Gastrocnemius medialis (tissue), 4 donors: ENCODE measurements around the gene PTGES3L. TPM values are rescaled to one million over a fixed set of nuclear protein-coding genes. Genes with fewer than 3 reads are reported as not detected.

Experiments
- ATAC-seq, 2 donors: fragments of 150-250 bp; one replicate each; pipeline ENCODE4 v1.9.1; 2016
- DNase-seq, 2 donors: peaks; one replicate each; pipeline ENCODE4 v3.0.0-alpha.2; 2019
- H3K27ac ChIP-seq, 4 donors: fragments of 200-600 bp; sonication (generic); 1 replicate in 1 of 4; 2 replicates in 3 of 4; pipeline ENCODE4 v1.5.1; 2016 to 2018; ENCODE audit warnings: mild to moderate bottlenecking in 2 of 4, moderate library complexity in 1 of 4
- H3K27me3 ChIP-seq, 3 donors: fragments of 200-600 bp; sonication (generic) in 2 of 3; 1 replicate in 1 of 3; 2 replicates in 2 of 3; pipeline versions ENCODE4 v1.5.1 to v1.6.0; 2016 to 2019; ENCODE audit warnings: mild to moderate bottlenecking in 1 of 3, moderate library complexity in 1 of 3
- H3K36me3 ChIP-seq, 2 donors: fragments of 200-600 bp; sonication (generic) in 1 of 2; one replicate each; pipeline ENCODE4 v1.5.1; 2017 to 2018
- H3K4me1 ChIP-seq, 2 donors: fragments of 200-600 bp; sonication (generic) in 1 of 2; one replicate each; pipeline ENCODE4 v1.5.1; 2016 to 2017; ENCODE audit warnings: mild to moderate bottlenecking in 2 of 2
- H3K4me3 ChIP-seq, 4 donors: fragments of 200-600 bp; sonication (generic) in 3 of 4; 1 replicate in 1 of 4; 2 replicates in 3 of 4; pipeline ENCODE4 v1.5.1; 2016 to 2019; ENCODE audit warnings: mild to moderate bottlenecking in 2 of 4
- H3K9me3 ChIP-seq, 3 donors: fragments of 200-600 bp; sonication (generic) in 2 of 3; 1 replicate in 1 of 3; 2 replicates in 2 of 3; pipeline ENCODE4 v1.5.1; 2016 to 2019
- CTCF ChIP-seq, 5 experiments: fragments of 450-650 bp in 3 of 5; fragments of 200-600 bp in 2 of 5; sonication (generic) in 2 of 5; IDR thresholded peaks in 4 of 5; conservative IDR thresholded peaks in 1 of 5; 1 replicate in 4 of 5; 2 replicates in 1 of 5; pipeline ENCODE4 v1.5.1; 2016 to 2019; ENCODE audit warnings: antibody characterized with exemption in 5 of 5, mild to moderate bottlenecking in 3 of 5, moderate library complexity in 3 of 5
- POLR2A ChIP-seq, 2 donors: fragments of 450-650 bp; IDR thresholded peaks; one replicate each; pipeline ENCODE4 v1.6.1; 2017; ENCODE audit warnings: antibody characterized with exemption in 2 of 2, mild to moderate bottlenecking in 2 of 2, moderate library complexity in 2 of 2
- in situ Hi-C, 4 donors: fragments of 200-750 bp; cut with MboI; loops; one replicate each; pipeline versions ENCODE4 v1.15.0 to v1.8.0; 2017; ENCODE audit warnings: low sequenced_read_pairs in 4 of 4
- intact Hi-C: fragments of 100-400 bp; cut with DNase I; formaldehyde crosslinking; loops from one replicate; pipeline ENCODE4 v1.15.1; 2023; ENCODE audit warnings: low total_unique reads
- total RNA-seq, 4 donors: library from RNA; depleted of rRNA; stranded (reverse); fragments of >200 nt; gene quantifications; one replicate each; pipeline versions ENCODE4 v1.1.0 to v1.2.3, GENCODE V29; 2016

The PTGES3L gene
- total RNA-seq, 4 donors from 2014 or later = 29.1 to 68.3 (median 31.0) TPM

GRCh38 chr17:43014020-43014648 lies 34.3 kb upstream of the PTGES3L start:
- ATAC-seq (no peak), DNase-seq (no peak)
- Histone ChIP-seq H3K4me3 (no peak overlapping the region), H3K4me1 (peaks cover 8 to 15% of the 10 kb centered on the region in 2 donors), H3K9me3 (no peaks in the 10 kb centered on the region), H3K27me3 (no peaks in the 10 kb centered on the region), H3K27ac (peak overlapping the region; percentile 65 to 78 (median 70)), H3K36me3 (peaks cover 0 to 9% of the 10 kb centered on the region in 2 donors)
- TF ChIP-seq POLR2A (IDR thresholded peaks at IDR 0.05) = no peak
- TF ChIP-seq CTCF (IDR thresholded peaks at IDR 0.05 in 4 of 5, conservative IDR thresholded peaks at IDR 0.05 in 1 of 5) = no peak
- intact Hi-C loops (no loop called here), in situ Hi-C loops (loop anchor here in 1 of 4 donors (25.0 kb wide), 1 partner anchor 298 kb away; no protein-coding TSS in a partner anchor)

- no peak for ATAC-seq
- H3K27ac ChIP-seq = peak overlapping the region; percentile 3 to 78 (median 46)
- no peak for TF ChIP-seq CTCF (IDR thresholded peaks at IDR 0.05 in 4 of 5, conservative IDR thresholded peaks at IDR 0.05 in 1 of 5)
- intact Hi-C loops = no loop called here
- peaks cover 13 to 15% of the 10 kb centered on the region in 2 donors for H3K4me1 ChIP-seq
- H3K4me3 ChIP-seq = no peak overlapping the region
- H3K36me3 ChIP-seq = peaks cover 0 to 9% of the 10 kb centered on the region in 2 donors
- H3K27me3 ChIP-seq = no peaks in the 10 kb centered on the region
- no peaks in the 10 kb centered on the region for H3K9me3 ChIP-seq
- in situ Hi-C loops = loop anchor here in 1 of 4 donors (25.0 kb wide), 1 partner anchor 299 kb away; no protein-coding TSS in a partner anchor
- DNase-seq = no peak
Measured at GRCh38 chr17:43013296-43013695, 33.4 kb upstream of the PTGES3L start.

GRCh38 chr17:43011728-43012472 lies 32.0 kb upstream of the PTGES3L start:
- peak overlapping the region; percentile 21 to 78 (median 27) for H3K27ac ChIP-seq
- ATAC-seq (no peak), DNase-seq (no peak)
- TF ChIP-seq POLR2A (IDR thresholded peaks at IDR 0.05) (no peak), CTCF (IDR thresholded peaks at IDR 0.05 in 4 of 5, conservative IDR thresholded peaks at IDR 0.05 in 1 of 5) (no peak)
- H3K27me3 ChIP-seq = no peaks in the 10 kb centered on the region
- H3K4me1 ChIP-seq = peaks cover 17 to 21% of the 10 kb centered on the region in 2 donors
- in situ Hi-C loops = loop anchor here in 1 of 4 donors (25.0 kb wide), 1 partner anchor 300 kb away; no protein-coding TSS in a partner anchor
- H3K4me3 ChIP-seq = no peak overlapping the region
- H3K36me3 ChIP-seq = peaks cover 0 to 9% of the 10 kb centered on the region in 2 donors
- intact Hi-C loops = no loop called here
- H3K9me3 ChIP-seq = no peaks in the 10 kb centered on the region

GRCh38 chr17:43010667-43011308 lies 30.9 kb upstream of the PTGES3L start:
- Histone ChIP-seq H3K4me3 (no peak overlapping the region), H3K36me3 (peaks cover 0 to 1% of the 10 kb centered on the region in 2 donors), H3K27me3 (no peaks in the 10 kb centered on the region), H3K27ac (peak overlapping the region; percentile 3 to 47 (median 23)), H3K9me3 (no peaks in the 10 kb centered on the region), H3K4me1 (peaks cover 7 to 18% of the 10 kb centered on the region in 2 donors)
- TF ChIP-seq POLR2A (IDR thresholded peaks at IDR 0.05) = peak in 1 of 2 donors; percentile 9
- no peak for TF ChIP-seq CTCF (IDR thresholded peaks at IDR 0.05 in 4 of 5, conservative IDR thresholded peaks at IDR 0.05 in 1 of 5)
- in situ Hi-C loops = loop anchor here in 1 of 4 donors (25.0 kb wide), 1 partner anchor 302 kb away; no protein-coding TSS in a partner anchor
- ATAC-seq (no peak), DNase-seq (no peak)
- intact Hi-C loops = no loop called here
